Upper lobe of right lung (tissue), 1 donor: ENCODE results near the gene LARGE1. TPM values are rescaled to one million over a fixed set of nuclear protein-coding genes. Genes with fewer than 3 reads are reported as not detected.
A peak's percentile ranks its signal among the peaks of the same experiment; 100 is the strongest.

Source experiments
- ATAC-seq: fragments of 200-7000 bp; cut with Tn5 transposase; one replicate; pipeline ENCODE4 v1.9.1; 2020; ENCODE audit warnings: mild to moderate bottlenecking, moderate library complexity
- DNase-seq: peaks from one replicate; pipeline ENCODE4 v3.0.0-alpha.2; 2020
- H3K27ac ChIP-seq: fragments of 200-600 bp; one replicate; pipeline ENCODE4 v1.8.0; 2022
- H3K27me3 ChIP-seq: fragments of 200-600 bp; one replicate; pipeline ENCODE4 v1.8.0; 2022; ENCODE audit warnings: mild to moderate bottlenecking
- H3K36me3 ChIP-seq: fragments of 200-600 bp; one replicate; pipeline ENCODE4 v1.8.0; 2022
- H3K4me1 ChIP-seq: fragments of 200-600 bp; one replicate; pipeline ENCODE4 v1.8.0; 2022
- H3K4me3 ChIP-seq: fragments of 200-600 bp; one replicate; pipeline ENCODE4 v1.8.0; 2022; ENCODE audit warnings: mild to moderate bottlenecking
- H3K9me3 ChIP-seq: fragments of 200-600 bp; one replicate; pipeline ENCODE4 v1.8.0; 2022
- intact Hi-C: fragments of 100-400 bp; cut with DNase I; formaldehyde crosslinking; loops from one replicate; pipeline ENCODE4 v1.11.0; 2022
- long read RNA-seq: library from polyadenylated mRNA; unstranded; transcript quantifications from one replicate; pipeline ENCODE4 v2.0.0, GENCODE V29; 2021
- total RNA-seq: library from RNA; stranded (reverse); fragmentation: NEBNext Ultra II Directional; extraction: Animal tissue kit (Norgen Biotek cat#: 25700); gene quantifications from one replicate; pipeline ENCODE4 v1.2.1, GENCODE V29; 2021
- TF ChIP-seq, protein P1 (sequence below): fragments of 200-600 bp; IDR thresholded peaks from one replicate; pipeline ENCODE4 v1.8.0; 2022; ENCODE audit warnings: antibody characterized with exemption
- donor health status: DM: no; HTN: yes; CAD: no; lungs with severe emphysema.

LARGE1 gene
- 33.5 TPM for total RNA-seq
- long read RNA-seq, full-length matches to known transcripts: 2 of 29 reads
- long read RNA-seq, partial matches to known transcripts: 13 of 29 reads
- long read RNA-seq, other reads (novel, unspliced or antisense): 14 of 29 reads

GRCh38 chr22:33920197-33920540 lies at the start of gene LARGE1:
Gene LARGE1, minus strand, starts transcription at chr22:33920476.
- no peaks in the 10 kb centered on the region for H3K27me3 ChIP-seq
- H3K9me3 ChIP-seq: no peaks in the 10 kb centered on the region
- intact Hi-C loops: loop anchor here (5.0 kb wide), 1 partner anchor 187 kb away; no protein-coding TSS in a partner anchor
- H3K4me3 ChIP-seq: peak within 1 kb of the TSS; percentile 65
- TF ChIP-seq, protein P1, sequence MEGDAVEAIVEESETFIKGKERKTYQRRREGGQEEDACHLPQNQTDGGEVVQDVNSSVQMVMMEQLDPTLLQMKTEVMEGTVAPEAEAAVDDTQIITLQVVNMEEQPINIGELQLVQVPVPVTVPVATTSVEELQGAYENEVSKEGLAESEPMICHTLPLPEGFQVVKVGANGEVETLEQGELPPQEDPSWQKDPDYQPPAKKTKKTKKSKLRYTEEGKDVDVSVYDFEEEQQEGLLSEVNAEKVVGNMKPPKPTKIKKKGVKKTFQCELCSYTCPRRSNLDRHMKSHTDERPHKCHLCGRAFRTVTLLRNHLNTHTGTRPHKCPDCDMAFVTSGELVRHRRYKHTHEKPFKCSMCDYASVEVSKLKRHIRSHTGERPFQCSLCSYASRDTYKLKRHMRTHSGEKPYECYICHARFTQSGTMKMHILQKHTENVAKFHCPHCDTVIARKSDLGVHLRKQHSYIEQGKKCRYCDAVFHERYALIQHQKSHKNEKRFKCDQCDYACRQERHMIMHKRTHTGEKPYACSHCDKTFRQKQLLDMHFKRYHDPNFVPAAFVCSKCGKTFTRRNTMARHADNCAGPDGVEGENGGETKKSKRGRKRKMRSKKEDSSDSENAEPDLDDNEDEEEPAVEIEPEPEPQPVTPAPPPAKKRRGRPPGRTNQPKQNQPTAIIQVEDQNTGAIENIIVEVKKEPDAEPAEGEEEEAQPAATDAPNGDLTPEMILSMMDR: no peak
- no peaks in the 10 kb centered on the region for H3K36me3 ChIP-seq
- DNase-seq (peak; percentile 79), ATAC-seq (peak; percentile 23)
- peaks cover 16% of the 10 kb centered on the region for H3K4me1 ChIP-seq
- H3K27ac ChIP-seq: peak within 1 kb of the TSS; percentile 53

GRCh38 chr22:33969045-33969444 lies 48.8 kb upstream of the LARGE1 start:
- ATAC-seq (no peak), DNase-seq (no peak)
- H3K27ac ChIP-seq: no peak overlapping the region
- no peaks in the 10 kb centered on the region for H3K27me3 ChIP-seq
- H3K9me3 ChIP-seq: no peaks in the 10 kb centered on the region
- H3K4me3 ChIP-seq: no peak overlapping the region
- TF ChIP-seq, protein P1: no peak
- intact Hi-C loops: no loop called here
- no peaks in the 10 kb centered on the region for H3K4me1 ChIP-seq
- no peaks in the 10 kb centered on the region for H3K36me3 ChIP-seq

GRCh38 chr22:33964121-33964520 lies 43.8 kb upstream of the LARGE1 start:
- H3K4me3 ChIP-seq: no peak overlapping the region
- intact Hi-C loops: no loop called here
- DNase-seq (no peak), ATAC-seq (no peak)
- H3K27me3 ChIP-seq: no peaks in the 10 kb centered on the region
- H3K36me3 ChIP-seq: no peaks in the 10 kb centered on the region
- no peak overlapping the region for H3K27ac ChIP-seq
- H3K9me3 ChIP-seq: peaks cover 10% of the 10 kb centered on the region
- TF ChIP-seq, protein P1: no peak
- H3K4me1 ChIP-seq: no peaks in the 10 kb centered on the region

- TF ChIP-seq, protein P1: no peak
- DNase-seq (no peak), ATAC-seq (no peak)
- intact Hi-C loops: no loop called here
- no peak overlapping the region for H3K4me3 ChIP-seq
- H3K27ac ChIP-seq: no peak overlapping the region
- no peaks in the 10 kb centered on the region for H3K4me1 ChIP-seq
- no peaks in the 10 kb centered on the region for H3K36me3 ChIP-seq
- H3K27me3 ChIP-seq: no peaks in the 10 kb centered on the region
- peaks cover 10% of the 10 kb centered on the region for H3K9me3 ChIP-seq
Measured at GRCh38 chr22:33962409-33962808, 42.1 kb upstream of the LARGE1 start.

DNA sequence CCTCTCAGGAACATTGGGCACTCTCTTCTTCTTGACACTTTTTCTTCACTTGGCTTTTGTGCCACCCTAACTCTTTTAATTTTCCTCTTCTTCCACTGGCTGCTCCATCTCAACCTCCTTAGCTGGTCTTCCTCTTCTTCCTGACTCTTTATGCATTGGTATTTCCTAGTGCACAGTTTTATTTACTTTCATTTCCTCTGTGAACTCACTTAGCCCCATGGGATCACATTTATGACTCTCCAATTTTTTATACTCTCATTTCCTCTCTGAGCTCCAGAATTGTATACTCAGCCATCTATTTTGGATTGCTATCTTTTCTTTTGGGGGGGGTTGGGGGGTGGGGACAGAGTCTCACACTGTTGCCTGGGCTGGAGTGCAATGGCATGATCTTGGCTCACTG lies 38.5 kb upstream of the LARGE1 start:
- Histone ChIP-seq H3K36me3 (no peaks in the 10 kb centered on the region), H3K27ac (no peak overlapping the region), H3K4me1 (no peaks in the 10 kb centered on the region), H3K9me3 (peaks cover 10% of the 10 kb centered on the region), H3K27me3 (no peaks in the 10 kb centered on the region), H3K4me3 (no peak overlapping the region)
- DNase-seq (no peak), ATAC-seq (no peak)
- TF ChIP-seq, protein P1: no peak
- intact Hi-C loops: no loop called here

DNA sequence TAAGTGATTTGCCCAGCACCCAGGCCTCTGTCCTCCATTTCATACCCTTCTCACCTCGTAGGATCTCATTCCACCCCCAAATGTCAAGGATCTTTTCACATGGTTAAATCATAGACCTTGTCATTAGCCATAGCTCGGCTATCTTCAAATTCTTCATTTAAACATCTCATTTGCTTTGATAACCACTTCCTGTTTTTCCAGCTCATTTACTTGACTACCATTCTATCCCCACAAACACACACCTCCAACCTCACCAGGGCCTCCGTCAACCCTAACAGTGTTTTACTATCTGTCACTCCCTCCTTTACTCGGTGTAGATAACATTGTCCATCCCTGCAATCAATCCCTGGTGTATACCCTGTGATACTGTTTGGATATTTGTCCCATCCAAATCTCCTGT lies 36.8 kb upstream of the LARGE1 start:
- H3K4me1 ChIP-seq: no peaks in the 10 kb centered on the region
- H3K27ac ChIP-seq: no peak overlapping the region
- intact Hi-C loops: no loop called here
- H3K27me3 ChIP-seq: no peaks in the 10 kb centered on the region
- no peaks in the 10 kb centered on the region for H3K36me3 ChIP-seq
- TF ChIP-seq, protein P1: no peak
- peaks cover 10% of the 10 kb centered on the region for H3K9me3 ChIP-seq
- H3K4me3 ChIP-seq: no peak overlapping the region
- DNase-seq: no peak
- ATAC-seq: no peak
